Endodermal cell (in vitro differentiated cells): ENCODE measurements around the gene GATA1. TPM values are rescaled to one million over a fixed set of nuclear protein-coding genes. Genes with fewer than 3 reads are reported as not detected.

Experiments used
- DNase-seq: peaks from one replicate; pipeline ENCODE4 v3.0.0-alpha.2; 2017
- H3K27ac ChIP-seq: 2 replicates; pipeline ENCODE4 v1.5.1; 2013; ENCODE audit warnings: mild to moderate bottlenecking, low read depth, low read length, moderate library complexity
- H3K27me3 ChIP-seq: 2 replicates; pipeline ENCODE4 v1.6.1; 2013; ENCODE audit warnings: mild to moderate bottlenecking, low read length, moderate library complexity; ENCODE audit not compliant: insufficient read depth, control insufficient read depth, poor library complexity, severe bottlenecking
- H3K36me3 ChIP-seq: 2 replicates; pipeline ENCODE4 v1.7.0; 2013; ENCODE audit warnings: mild to moderate bottlenecking, low read length, moderate library complexity; ENCODE audit not compliant: control insufficient read depth, insufficient read depth
- H3K4me1 ChIP-seq: one replicate; pipeline ENCODE4 v1.7.0; 2013; ENCODE audit warnings: low read length; ENCODE audit not compliant: control insufficient read depth, insufficient read depth
- H3K4me3 ChIP-seq: 2 replicates; pipeline ENCODE4 v1.5.1; 2013; ENCODE audit warnings: mild to moderate bottlenecking, low read length, moderate library complexity
- H3K9ac ChIP-seq: 2 replicates; pipeline ENCODE4 v1.6.1; 2013; ENCODE audit warnings: mild to moderate bottlenecking, low read length, moderate library complexity; ENCODE audit not compliant: poor library complexity, severe bottlenecking; ENCODE audit errors: extremely low read depth
- H3K9me3 ChIP-seq: 2 replicates; pipeline ENCODE4 v1.6.1; 2013; ENCODE audit warnings: mild to moderate bottlenecking, low read length, moderate library complexity; ENCODE audit not compliant: control insufficient read depth
- H3K27ac Mint-ChIP-seq: 2 replicates; pipeline ENCODE4 v1.8.0; 2020; ENCODE audit warnings: mixed read lengths
- H3K27me3 Mint-ChIP-seq: 2 replicates; pipeline ENCODE4 v1.8.0; 2021; ENCODE audit warnings: mild to moderate bottlenecking, mixed read lengths; ENCODE audit not compliant: insufficient read depth
- H3K36me3 Mint-ChIP-seq: 2 replicates; pipeline ENCODE4 v1.8.0; 2020; ENCODE audit warnings: low read depth, mixed read lengths
- H3K4me1 Mint-ChIP-seq: 2 replicates; pipeline ENCODE4 v1.8.0; 2020; ENCODE audit warnings: mixed read lengths
- H3K4me3 Mint-ChIP-seq: 2 replicates; pipeline ENCODE4 v1.8.0; 2020; ENCODE audit warnings: mild to moderate bottlenecking, moderate library complexity, mixed read lengths
- H3K9me3 Mint-ChIP-seq: 2 replicates; pipeline ENCODE4 v1.8.0; 2020; ENCODE audit warnings: mild to moderate bottlenecking, mixed read lengths
- WGBS, 2 experiments: methylation state at CpG; one replicate each; pipeline versions ENCODE4 v1.1.5 to v1.1.7; 2013; ENCODE audit warnings: missing lambda C conversion rate in 2 of 2, mixed read lengths in 1 of 2; ENCODE audit not compliant: insufficient coverage in 1 of 2, insufficient read length in 1 of 2; 5-methylcytosine and 5-hydroxymethylcytosine counted together
- total RNA-seq, 2 donors: library from RNA; stranded (reverse); fragmentation: NEBNext Ultra II Directional in 1 of 2; extraction: Animal tissue kit (Norgen Biotek cat#: 25700) in 1 of 2; gene quantifications; 2 replicates in 1 of 2; 3 replicates in 1 of 2; pipeline ENCODE4 v1.2.1, GENCODE V29; 2021
- TF ChIP-seq, protein P1 (sequence below): fragments of 200-600 bp; sonication (generic); conservative IDR thresholded peaks from 2 replicates; pipeline ENCODE4 v1.5.0; 2021; ENCODE audit warnings: antibody characterized with exemption, mild to moderate bottlenecking

The GATA1 gene
- total RNA-seq, 2 donors from 2014 or later = not detected

DNA sequence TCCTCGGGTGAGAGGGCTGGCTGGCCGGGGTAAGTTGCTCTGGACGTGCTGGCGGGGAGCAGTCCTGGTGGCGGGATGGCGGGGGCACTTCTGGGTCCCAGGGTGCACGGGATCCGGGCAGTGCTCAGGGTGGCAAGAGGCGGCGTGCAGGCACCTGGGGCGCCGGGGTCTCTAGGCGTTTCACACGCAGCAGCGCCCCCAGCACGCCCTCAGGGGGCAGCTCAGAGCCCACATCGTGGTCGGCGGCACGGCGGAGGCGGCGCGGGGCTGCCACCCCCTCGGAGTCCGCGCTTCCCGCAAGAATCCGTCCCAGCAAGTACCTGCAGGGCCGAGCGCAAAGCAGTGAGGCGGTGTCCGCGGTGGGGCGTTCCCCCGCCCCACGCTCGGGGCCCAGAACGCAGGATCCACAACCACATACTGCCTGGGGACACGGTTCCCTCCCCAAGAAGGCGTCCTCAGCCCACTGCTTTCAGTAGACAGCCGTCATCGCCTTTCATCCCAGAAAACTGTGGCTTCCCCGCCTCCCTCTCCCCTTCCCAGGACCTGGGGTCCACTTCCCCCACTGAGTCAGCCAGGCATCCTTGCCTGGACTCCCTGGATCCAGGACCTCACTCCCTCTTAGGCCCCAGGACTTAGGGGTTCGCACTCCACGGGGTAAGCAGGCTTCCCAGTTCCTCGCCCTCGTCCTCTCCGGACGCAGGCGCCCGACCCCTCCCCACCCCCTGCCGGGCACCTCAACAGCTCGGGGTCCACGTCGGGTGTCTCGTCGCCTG is 44.9 kb downstream of the GATA1 start:
- DNase-seq = peak; percentile 54
- Mint-ChIP-seq H3K9me3 (peaks cover 69% of the 10 kb centered on the region), H3K27me3 (peaks cover 80% of the 10 kb centered on the region), H3K4me1 (no peaks in the 10 kb centered on the region), H3K27ac (no peak overlapping the region), H3K4me3 (peak overlapping the region; percentile 17), H3K36me3 (peaks cover 6% of the 10 kb centered on the region)
- H3K36me3 ChIP-seq = no peaks in the 10 kb centered on the region
- H3K4me1 ChIP-seq = no peaks in the 10 kb centered on the region
- H3K9me3 ChIP-seq = no peaks in the 10 kb centered on the region
- H3K4me3 ChIP-seq = no peak overlapping the region
- no peak overlapping the region for H3K27ac ChIP-seq
- TF ChIP-seq, protein P1, sequence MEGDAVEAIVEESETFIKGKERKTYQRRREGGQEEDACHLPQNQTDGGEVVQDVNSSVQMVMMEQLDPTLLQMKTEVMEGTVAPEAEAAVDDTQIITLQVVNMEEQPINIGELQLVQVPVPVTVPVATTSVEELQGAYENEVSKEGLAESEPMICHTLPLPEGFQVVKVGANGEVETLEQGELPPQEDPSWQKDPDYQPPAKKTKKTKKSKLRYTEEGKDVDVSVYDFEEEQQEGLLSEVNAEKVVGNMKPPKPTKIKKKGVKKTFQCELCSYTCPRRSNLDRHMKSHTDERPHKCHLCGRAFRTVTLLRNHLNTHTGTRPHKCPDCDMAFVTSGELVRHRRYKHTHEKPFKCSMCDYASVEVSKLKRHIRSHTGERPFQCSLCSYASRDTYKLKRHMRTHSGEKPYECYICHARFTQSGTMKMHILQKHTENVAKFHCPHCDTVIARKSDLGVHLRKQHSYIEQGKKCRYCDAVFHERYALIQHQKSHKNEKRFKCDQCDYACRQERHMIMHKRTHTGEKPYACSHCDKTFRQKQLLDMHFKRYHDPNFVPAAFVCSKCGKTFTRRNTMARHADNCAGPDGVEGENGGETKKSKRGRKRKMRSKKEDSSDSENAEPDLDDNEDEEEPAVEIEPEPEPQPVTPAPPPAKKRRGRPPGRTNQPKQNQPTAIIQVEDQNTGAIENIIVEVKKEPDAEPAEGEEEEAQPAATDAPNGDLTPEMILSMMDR = no peak
- H3K9ac ChIP-seq = no peak overlapping the region
- WGBS, 2 experiments = 33 to 43% methylated on average over 17 to 58 of the region's 58 CpGs
- peaks cover 53% of the 10 kb centered on the region for H3K27me3 ChIP-seq

GRCh38 chrX:48831909-48832291 is 45.5 kb downstream of the GATA1 start:
- Histone ChIP-seq H3K27me3 (peaks cover 59% of the 10 kb centered on the region), H3K9ac (no peak overlapping the region), H3K4me1 (no peaks in the 10 kb centered on the region), H3K4me3 (no peak overlapping the region), H3K9me3 (no peaks in the 10 kb centered on the region), H3K27ac (no peak overlapping the region), H3K36me3 (no peaks in the 10 kb centered on the region)
- Mint-ChIP-seq H3K27me3 (peaks cover 84% of the 10 kb centered on the region), H3K4me3 (no peak overlapping the region), H3K36me3 (peaks cover 6% of the 10 kb centered on the region), H3K27ac (no peak overlapping the region), H3K9me3 (peaks cover 73% of the 10 kb centered on the region), H3K4me1 (no peaks in the 10 kb centered on the region)
- TF ChIP-seq, protein P1 = no peak
- WGBS, 2 experiments = 11% methylated on average over 57 of the region's 57 CpGs; no CpG with 5 or more reads in 1 of the 2 experiments
- peak; percentile 62 for DNase-seq

DNA sequence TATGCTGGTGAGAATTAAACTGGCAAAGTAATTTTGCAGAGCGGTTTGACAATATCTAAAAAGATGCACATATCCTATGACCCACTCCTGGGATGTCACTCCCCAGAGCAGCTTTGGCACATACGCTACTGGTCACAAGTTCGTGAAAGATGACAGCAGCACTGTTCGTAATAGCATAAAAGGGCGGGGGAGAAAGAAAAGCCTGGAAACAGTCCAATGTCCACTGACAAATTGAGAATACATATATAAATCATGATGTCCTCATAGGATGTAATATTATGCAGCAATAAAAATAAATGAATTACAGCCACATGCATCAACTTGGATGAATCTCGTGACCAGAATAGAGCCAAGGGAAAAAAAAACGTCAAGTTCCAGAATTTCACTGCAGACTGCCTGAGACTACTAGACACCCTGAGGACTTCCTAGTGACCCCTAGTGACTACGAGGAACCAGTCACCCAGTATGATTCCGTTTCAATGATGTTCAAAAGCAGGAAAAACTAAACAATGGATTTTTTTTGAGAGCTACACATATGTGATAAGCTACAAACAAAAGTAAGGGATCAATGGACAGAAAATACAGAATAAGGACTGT is 47.2 kb downstream of the GATA1 start:
- no peaks in the 10 kb centered on the region for H3K4me1 Mint-ChIP-seq
- Histone ChIP-seq H3K27ac (no peak overlapping the region), H3K36me3 (no peaks in the 10 kb centered on the region), H3K9ac (no peak overlapping the region), H3K4me3 (no peak overlapping the region), H3K4me1 (no peaks in the 10 kb centered on the region), H3K9me3 (no peaks in the 10 kb centered on the region), H3K27me3 (peaks cover 60% of the 10 kb centered on the region)
- no peak overlapping the region for H3K27ac Mint-ChIP-seq
- TF ChIP-seq, protein P1 = peak; percentile 34
- H3K9me3 Mint-ChIP-seq = peaks cover 68% of the 10 kb centered on the region
- 56 to 58% methylated on average over 5 to 7 of the region's 9 CpGs for WGBS, 2 experiments
- no peak for DNase-seq
- no peaks in the 10 kb centered on the region for H3K36me3 Mint-ChIP-seq
- H3K27me3 Mint-ChIP-seq = peaks cover 84% of the 10 kb centered on the region
- H3K4me3 Mint-ChIP-seq = no peak overlapping the region
